ENCODE data around the gene CYP4A22.
"Not testable (repeated sequence)": the region's sequence is repeated elsewhere in the genome, so short reads cannot be mapped to it uniquely, and the experiment has no call there.

CYP4A22 gene

DNA sequence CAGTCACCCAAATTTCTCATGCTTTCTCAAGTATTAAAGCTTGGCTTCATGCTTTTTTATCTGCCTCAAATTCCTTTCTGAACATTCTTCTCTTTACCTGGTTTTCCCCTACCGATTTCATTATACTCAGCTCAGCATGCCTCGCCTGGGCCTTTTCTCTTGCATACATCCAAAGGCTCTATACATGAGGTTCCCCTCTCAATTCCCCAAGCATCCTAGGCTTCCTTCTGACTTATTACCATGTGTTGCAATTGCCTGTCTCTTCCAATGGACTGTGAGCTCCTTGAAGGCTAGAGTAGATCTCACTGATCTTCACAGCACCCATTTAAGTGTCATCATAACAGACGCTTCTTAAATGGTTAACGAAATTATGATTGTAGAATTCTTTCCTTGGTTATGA, 24.1 kb upstream of the CYP4A22 start:
- TF ChIP-seq, protein P1, sequence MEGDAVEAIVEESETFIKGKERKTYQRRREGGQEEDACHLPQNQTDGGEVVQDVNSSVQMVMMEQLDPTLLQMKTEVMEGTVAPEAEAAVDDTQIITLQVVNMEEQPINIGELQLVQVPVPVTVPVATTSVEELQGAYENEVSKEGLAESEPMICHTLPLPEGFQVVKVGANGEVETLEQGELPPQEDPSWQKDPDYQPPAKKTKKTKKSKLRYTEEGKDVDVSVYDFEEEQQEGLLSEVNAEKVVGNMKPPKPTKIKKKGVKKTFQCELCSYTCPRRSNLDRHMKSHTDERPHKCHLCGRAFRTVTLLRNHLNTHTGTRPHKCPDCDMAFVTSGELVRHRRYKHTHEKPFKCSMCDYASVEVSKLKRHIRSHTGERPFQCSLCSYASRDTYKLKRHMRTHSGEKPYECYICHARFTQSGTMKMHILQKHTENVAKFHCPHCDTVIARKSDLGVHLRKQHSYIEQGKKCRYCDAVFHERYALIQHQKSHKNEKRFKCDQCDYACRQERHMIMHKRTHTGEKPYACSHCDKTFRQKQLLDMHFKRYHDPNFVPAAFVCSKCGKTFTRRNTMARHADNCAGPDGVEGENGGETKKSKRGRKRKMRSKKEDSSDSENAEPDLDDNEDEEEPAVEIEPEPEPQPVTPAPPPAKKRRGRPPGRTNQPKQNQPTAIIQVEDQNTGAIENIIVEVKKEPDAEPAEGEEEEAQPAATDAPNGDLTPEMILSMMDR (IDR thresholded peaks at IDR 0.05), result no peak
- no peak for DNase-seq
- H3K4me3 ChIP-seq, result no peak overlapping the region
- H3K4me1 ChIP-seq, result no peaks in the 10 kb centered on the region
- H3K36me3 ChIP-seq, result no peaks in the 10 kb centered on the region
- intact Hi-C loops (cut with DNase I; ENCODE audit: low total_unique reads), result no loop called here
- no peaks in the 10 kb centered on the region for H3K9me3 ChIP-seq
- H3K27me3 ChIP-seq, result no peaks in the 10 kb centered on the region
- no peak overlapping the region for H3K27ac ChIP-seq

DNA sequence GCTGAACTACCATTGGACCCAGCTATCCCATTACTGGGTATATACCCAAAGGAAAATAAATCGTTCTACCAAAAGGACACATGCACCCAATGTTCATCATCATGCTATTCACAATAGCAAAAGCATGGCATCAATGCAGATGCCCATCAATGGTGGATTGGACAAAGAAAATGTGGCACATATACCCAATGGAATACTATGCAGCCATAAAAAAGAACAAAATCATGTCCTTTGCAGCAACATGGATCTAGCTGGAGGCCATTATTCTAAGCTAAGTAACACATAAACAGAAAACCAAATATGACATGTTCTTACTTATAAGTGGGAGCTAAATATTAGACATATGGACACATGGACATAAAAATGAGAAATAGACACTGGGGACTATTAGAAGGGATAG, 16.2 kb upstream of the CYP4A22 start:
- H3K4me1 ChIP-seq; DNase-seq; H3K9me3 ChIP-seq; H3K36me3 ChIP-seq; H3K27ac ChIP-seq; H3K27me3 ChIP-seq; H3K4me3 ChIP-seq; intact Hi-C loops (cut with DNase I; ENCODE audit: low total_unique reads): not testable (repeated sequence)

GRCh38 chr1:47124834-47125233, 12.4 kb upstream of the CYP4A22 start:
- H3K27ac ChIP-seq; DNase-seq; intact Hi-C loops (cut with DNase I; ENCODE audit: low total_unique reads); H3K9me3 ChIP-seq; H3K4me1 ChIP-seq; H3K4me3 ChIP-seq; H3K27me3 ChIP-seq; H3K36me3 ChIP-seq: not testable (repeated sequence)

GRCh38 chr1:47126997-47127396, 10.2 kb upstream of the CYP4A22 start:
- H3K27ac ChIP-seq; H3K27me3 ChIP-seq; H3K4me3 ChIP-seq; H3K9me3 ChIP-seq; intact Hi-C loops (cut with DNase I; ENCODE audit: low total_unique reads); DNase-seq; H3K4me1 ChIP-seq; H3K36me3 ChIP-seq: not testable (repeated sequence)

- no peaks in the 10 kb centered on the region for H3K36me3 ChIP-seq
- DNase-seq, result no peak
- H3K9me3 ChIP-seq, result no peaks in the 10 kb centered on the region
- H3K4me1 ChIP-seq, result no peaks in the 10 kb centered on the region
- TF ChIP-seq, protein P1 (IDR thresholded peaks at IDR 0.05), result no peak
- intact Hi-C loops (cut with DNase I; ENCODE audit: low total_unique reads), result no loop called here
- H3K4me3 ChIP-seq, result no peak overlapping the region
- no peaks in the 10 kb centered on the region for H3K27me3 ChIP-seq
- no peak overlapping the region for H3K27ac ChIP-seq
Observed at GRCh38 chr1:47128221-47128620, 9.0 kb upstream of the CYP4A22 start.

- H3K4me1 ChIP-seq; DNase-seq; H3K4me3 ChIP-seq; H3K27me3 ChIP-seq; H3K36me3 ChIP-seq; H3K27ac ChIP-seq; intact Hi-C loops (cut with DNase I; ENCODE audit: low total_unique reads); H3K9me3 ChIP-seq: not testable (repeated sequence)
Observed at GRCh38 chr1:47128854-47129253, 8.4 kb upstream of the CYP4A22 start.

GRCh38 chr1:47129489-47130230, 7.6 kb upstream of the CYP4A22 start:
- H3K27me3 ChIP-seq; H3K27ac ChIP-seq; H3K4me1 ChIP-seq; H3K36me3 ChIP-seq; H3K4me3 ChIP-seq; intact Hi-C loops (cut with DNase I; ENCODE audit: low total_unique reads); DNase-seq; H3K9me3 ChIP-seq: not testable (repeated sequence)

GRCh38 chr1:47132665-47133064, 4.6 kb upstream of the CYP4A22 start:
- H3K9me3 ChIP-seq; H3K27me3 ChIP-seq; H3K36me3 ChIP-seq; intact Hi-C loops (cut with DNase I; ENCODE audit: low total_unique reads); H3K4me1 ChIP-seq; H3K4me3 ChIP-seq; DNase-seq; H3K27ac ChIP-seq: not testable (repeated sequence)
